GM19099 (cell line): ENCODE results near the gene PAPLN.

Source experiments
- POLR2A ChIP-seq: IDR thresholded peaks from 3 replicates; pipeline ENCODE4 v1.6.1; 2011; ENCODE audit warnings: low read depth; ENCODE audit not compliant: insufficient read length; ENCODE audit errors: extremely low read depth

PAPLN gene

GRCh38 chr14:73260574-73260973 lies 23.3 kb downstream of the PAPLN start:
- no peak for TF ChIP-seq POLR2A

DNA sequence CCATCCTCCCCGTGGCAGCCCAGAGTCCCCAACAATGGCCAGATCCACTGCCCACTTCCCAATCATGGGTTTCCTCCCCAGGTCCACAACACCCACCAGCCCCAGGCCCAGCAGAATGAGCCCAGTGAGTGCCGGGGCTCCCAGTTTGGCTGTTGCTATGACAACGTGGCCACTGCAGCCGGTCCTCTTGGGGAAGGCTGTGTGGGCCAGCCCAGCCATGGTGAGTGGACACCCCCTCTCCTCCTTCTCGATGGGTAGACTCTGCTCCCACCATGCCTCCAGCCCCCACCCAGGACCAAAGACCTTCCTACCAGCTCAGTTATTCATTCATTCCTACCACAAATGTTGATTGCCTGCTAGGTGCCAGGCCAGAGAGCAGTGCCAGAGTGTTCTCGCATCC lies 23.8 kb downstream of the PAPLN start:
- TF ChIP-seq POLR2A = no peak

GRCh38 chr14:73261520-73262426 lies 24.5 kb downstream of the PAPLN start:
- TF ChIP-seq POLR2A = no peak

- TF ChIP-seq POLR2A = no peak
Observed at GRCh38 chr14:73262427-73263183, 25.3 kb downstream of the PAPLN start.

GRCh38 chr14:73263606-73264005 lies 26.3 kb downstream of the PAPLN start:
- no peak for TF ChIP-seq POLR2A

- TF ChIP-seq POLR2A = no peak
Observed at GRCh38 chr14:73264080-73264884, 27.0 kb downstream of the PAPLN start.

DNA sequence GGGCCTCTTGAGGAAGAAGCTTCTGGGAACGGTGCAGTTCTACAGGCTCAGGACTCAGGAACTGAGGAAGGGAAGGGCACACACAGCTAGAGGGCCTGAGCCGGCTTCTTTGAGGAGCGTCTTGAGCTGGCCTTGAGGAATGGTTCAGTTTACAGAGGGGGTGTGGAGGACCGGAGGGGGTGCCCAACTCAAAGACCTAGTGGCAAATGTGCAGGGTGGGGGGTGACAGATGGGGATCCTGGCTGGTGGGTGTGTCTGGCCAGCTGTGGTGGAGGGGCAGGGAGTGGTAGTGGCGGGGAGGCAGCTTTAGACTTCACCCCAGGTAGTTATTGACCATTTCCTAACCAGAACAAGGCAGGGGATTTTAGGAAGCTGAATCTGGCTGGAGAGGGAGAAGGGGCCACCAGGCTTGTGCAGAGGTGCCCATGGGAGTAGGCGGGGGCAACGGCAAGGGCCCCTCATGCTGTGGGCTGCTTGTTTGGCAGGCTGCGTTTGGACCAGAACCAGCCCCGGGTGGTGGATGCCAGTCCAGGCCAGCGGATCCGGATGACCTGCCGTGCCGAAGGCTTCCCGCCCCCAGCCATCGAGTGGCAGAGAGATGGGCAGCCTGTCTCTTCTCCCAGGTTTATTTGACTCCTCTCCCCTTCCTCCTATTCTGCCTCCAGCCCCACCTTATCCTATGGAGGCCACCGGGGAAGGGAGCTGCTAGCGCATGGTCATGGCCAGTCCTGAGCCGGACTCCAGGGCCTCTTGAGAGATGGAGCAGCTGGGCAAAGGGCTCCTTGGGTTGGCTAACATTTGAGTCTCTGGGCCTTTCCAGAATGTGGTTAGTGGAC lies 27.8 kb downstream of the PAPLN start:
- no peak for TF ChIP-seq POLR2A

- no peak for TF ChIP-seq POLR2A
Observed at GRCh38 chr14:73265721-73266046, 28.4 kb downstream of the PAPLN start.

DNA sequence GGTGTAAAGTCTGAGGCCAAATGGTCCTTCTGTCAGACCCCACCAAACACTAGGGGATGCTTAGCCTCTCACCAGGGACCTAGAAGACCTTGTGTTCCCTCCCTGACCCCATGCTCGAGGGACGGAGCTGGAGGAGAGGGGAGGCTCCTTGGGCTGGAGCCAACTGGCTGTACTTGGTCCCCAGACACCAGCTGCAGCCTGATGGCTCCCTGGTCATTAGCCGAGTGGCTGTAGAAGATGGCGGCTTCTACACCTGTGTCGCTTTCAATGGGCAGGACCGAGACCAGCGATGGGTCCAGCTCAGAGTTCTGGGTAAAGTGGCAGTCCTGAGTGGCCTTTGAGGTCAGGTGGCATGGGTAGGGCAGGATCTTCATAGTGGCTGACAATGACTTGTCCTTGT lies 29.0 kb downstream of the PAPLN start:
- TF ChIP-seq POLR2A = no peak

GRCh38 chr14:73267474-73267873 lies 30.2 kb downstream of the PAPLN start:
- no peak for TF ChIP-seq POLR2A

GRCh38 chr14:73269729-73270531 lies 32.6 kb downstream of the PAPLN start:
- no peak for TF ChIP-seq POLR2A

DNA sequence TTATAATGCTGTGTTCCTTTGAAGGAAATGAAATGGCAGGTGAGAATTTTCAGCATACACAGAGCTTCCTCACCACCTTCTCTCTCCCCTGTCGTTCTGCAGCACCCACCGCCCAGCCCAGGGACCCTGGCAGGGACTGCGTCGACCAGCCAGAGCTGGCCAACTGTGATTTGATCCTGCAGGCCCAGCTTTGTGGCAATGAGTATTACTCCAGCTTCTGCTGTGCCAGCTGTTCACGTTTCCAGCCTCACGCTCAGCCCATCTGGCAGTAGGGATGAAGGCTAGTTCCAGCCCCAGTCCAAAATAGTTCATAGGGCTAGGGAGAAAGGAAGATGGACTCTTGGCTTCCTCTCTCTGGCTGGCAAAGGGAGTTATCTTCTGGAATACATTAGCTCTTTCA lies 35.1 kb downstream of the PAPLN start:
- no peak for TF ChIP-seq POLR2A

- TF ChIP-seq POLR2A = no peak
Observed at GRCh38 chr14:73273799-73274198, 36.5 kb downstream of the PAPLN start.

- no peak for TF ChIP-seq POLR2A
Observed at GRCh38 chr14:73276836-73277235, 39.5 kb downstream of the PAPLN start.
